Stimulated activated CD8-positive, alpha-beta memory T cell treated with anti-CD3 and anti-CD28 coated beads, Interleukin-15, amount 100 ng/mL, for 1 hour (primary cell): Measurements from ENCODE around the gene ZNF667.

Experiments
- DNase-seq: peaks from one replicate; pipeline ENCODE4 v3.0.0-alpha.2; 2020; ENCODE audit warnings: low read depth

ZNF667 gene

GRCh38 chr19:56393119-56394012 lies 83.8 kb downstream of the ZNF667 start, which contains the start of gene ZNF582:
Gene ZNF582 (minus strand): TSS chr19:56393534. CDS start chr19:56391752, 1,782 bp downstream.
- peak; percentile 82 for DNase-seq
